A549 (cell line): Measurements from ENCODE around the gene KLHDC8A. TPM values are rescaled to one million over a fixed set of nuclear protein-coding genes. Genes with fewer than 3 reads are reported as not detected.

Source experiments
- ATAC-seq, 2 experiments: fragments of 200-7000 bp in 1 of 2; fragments of >200 bp in 1 of 2; cut with Nextera tagmentation in 1 of 2; cut with Tn5 transposase in 1 of 2; 3 replicates each; pipeline versions ENCODE4 v1.8.0 to v1.9.1; 2018 to 2020; ENCODE audit warnings: mild to moderate bottlenecking in 1 of 2, moderate library complexity in 1 of 2
- CTCF ChIA-PET: fragments of 300-600 bp; sonication (Branson Sonifier 250); formaldehyde crosslinking; extraction: SDS; loops from one replicate; lab custom pipeline; 2021; ENCODE audit warnings: antibody characterized with exemption, inconsistent platforms; lab: Yijun Ruan, JAX
- POLR2A ChIA-PET: fragments of 350-600 bp; formaldehyde crosslinking; extraction: SDS; loops from one replicate; lab custom pipeline; 2021; ENCODE audit warnings: antibody characterized with exemption, inconsistent platforms; lab: Yijun Ruan, JAX
- DNase-seq, 2 experiments: peaks; one replicate each; pipeline versions ENCODE4 v3.0.0 to v3.0.0-alpha.2; 2011 to 2016; ENCODE audit warnings: low read depth in 1 of 2, low spot score in 1 of 2
- FAIRE-seq: peaks from 2 replicates; lab custom pipeline; 2011; peaks lifted over from hg19 to GRCh38; lab: Jason Lieb, UNC
- H3K27ac ChIP-seq, 2 experiments: fragments of >200 bp; sonication (Bioruptor Twin); formaldehyde crosslinking; 3 replicates each; pipeline ENCODE4 v1.5.1; 2016 to 2017
- H3K4me1 ChIP-seq: fragments of >200 bp; sonication (Bioruptor Twin); formaldehyde crosslinking; 3 replicates; pipeline ENCODE4 v1.6.1; 2016
- H3K4me2 ChIP-seq: fragments of >200 bp; sonication (Bioruptor Twin); formaldehyde crosslinking; 3 replicates; pipeline ENCODE4 v1.6.1; 2016
- H3K4me3 ChIP-seq: fragments of >200 bp; sonication (Bioruptor Twin); formaldehyde crosslinking; 3 replicates; pipeline ENCODE4 v1.5.1; 2016
- H3K9me3 ChIP-seq: fragments of >200 bp; sonication (Bioruptor Twin); formaldehyde crosslinking; 3 replicates; pipeline ENCODE4 v1.6.1; 2016
- BHLHE40 ChIP-seq: IDR thresholded peaks from 2 replicates; pipeline ENCODE4 v1.6.1; 2012; ENCODE audit warnings: low read depth, low read length, inconsistent platforms
- CBX2 ChIP-seq: fragments of 200-600 bp; sonication (generic); IDR thresholded peaks from 2 replicates; pipeline ENCODE4 v1.6.1; 2016; ENCODE audit warnings: low read depth, mild to moderate bottlenecking, borderline replicate concordance
- CBX8 ChIP-seq: fragments of 200-600 bp; sonication (generic); IDR thresholded peaks from 2 replicates; pipeline ENCODE4 v1.6.1; 2016
- CEBPB ChIP-seq, 2 experiments: fragments of >200 bp in 1 of 2; sonication (Bioruptor Twin) in 1 of 2; formaldehyde crosslinking in 1 of 2; IDR thresholded peaks; 2 replicates each; pipeline ENCODE4 v1.6.1; 2012 to 2016
- CHD4 ChIP-seq: fragments of 200-600 bp; sonication (generic); IDR thresholded peaks from 2 replicates; pipeline ENCODE4 v1.6.1; 2016; ENCODE audit warnings: antibody characterized with exemption, mild to moderate bottlenecking, borderline replicate concordance
- EP300 ChIP-seq, 2 experiments: fragments of >200 bp; sonication (Bioruptor Twin); formaldehyde crosslinking; IDR thresholded peaks; 2 replicates in 1 of 2; 3 replicates in 1 of 2; pipeline ENCODE4 v1.6.1; 2016 to 2017
- FOXS1 ChIP-seq: fragments of 250-450 bp; sonication (Bioruptor Pico); IDR thresholded peaks from 2 replicates; pipeline ENCODE4 v1.5.0; 2020; ENCODE audit warnings: mild to moderate bottlenecking, moderate library complexity
- GATA3 ChIP-seq: IDR thresholded peaks from 2 replicates; pipeline ENCODE4 v1.6.1; 2012; ENCODE audit warnings: borderline replicate concordance
- HEYL ChIP-seq: fragments of 250-450 bp; sonication (Bioruptor Pico); IDR thresholded peaks from 2 replicates; pipeline ENCODE4 v1.8.0; 2021; ENCODE audit warnings: mild to moderate bottlenecking, moderate library complexity
- HOXB13 ChIP-seq: fragments of 250-450 bp; sonication (Bioruptor Pico); IDR thresholded peaks from 2 replicates; pipeline ENCODE4 v1.5.0; 2020; ENCODE audit warnings: low read depth, mild to moderate bottlenecking, moderate library complexity
- JUN ChIP-seq, 2 experiments: fragments of >200 bp; sonication (Bioruptor Twin); formaldehyde crosslinking; IDR thresholded peaks; 2 replicates in 1 of 2; 3 replicates in 1 of 2; pipeline ENCODE4 v1.6.1; 2016 to 2017
- MYC ChIP-seq: IDR thresholded peaks from 2 replicates; pipeline ENCODE4 v1.6.1; 2012; ENCODE audit warnings: mild to moderate bottlenecking, inconsistent platforms, low read length, improper control_type of control experiment, borderline replicate concordance
- NPAS2 ChIP-seq: fragments of 250-450 bp; sonication (Bioruptor Pico); IDR thresholded peaks from 2 replicates; pipeline ENCODE4 v1.8.0; 2022; ENCODE audit warnings: mild to moderate bottlenecking, moderate library complexity, borderline replicate concordance
- PHF8 ChIP-seq: fragments of 200-600 bp; sonication (generic); IDR thresholded peaks from 2 replicates; pipeline ENCODE4 v1.6.1; 2016; ENCODE audit warnings: low read depth, mild to moderate bottlenecking, antibody characterized with exemption, moderate library complexity, borderline replicate concordance
- POLR2A ChIP-seq: IDR thresholded peaks from 2 replicates; pipeline ENCODE4 v1.6.1; 2012; ENCODE audit warnings: mild to moderate bottlenecking, low read length
- POLR2AphosphoS2 ChIP-seq: conservative IDR thresholded peaks from 2 replicates; pipeline ENCODE4 v1.6.1; 2012; ENCODE audit warnings: low read length, improper control_type of control experiment, inconsistent platforms
- RAD21 ChIP-seq, 2 experiments: fragments of >200 bp in 1 of 2; sonication (Bioruptor Twin) in 1 of 2; formaldehyde crosslinking in 1 of 2; IDR thresholded peaks in 1 of 2; conservative IDR thresholded peaks in 1 of 2; 2 replicates in 1 of 2; 3 replicates in 1 of 2; pipeline ENCODE4 v1.6.1; 2012 to 2018; ENCODE audit warnings: inconsistent platforms in 1 of 2
- RARB ChIP-seq: fragments of 250-450 bp; sonication (Bioruptor Pico); IDR thresholded peaks from 2 replicates; pipeline ENCODE4 v1.8.0; 2021; ENCODE audit warnings: mild to moderate bottlenecking, moderate library complexity
- RFX5 ChIP-seq: fragments of 450-650 bp; IDR thresholded peaks from 2 replicates; pipeline ENCODE4 v1.7.1; 2014; ENCODE audit warnings: antibody characterized with exemption, mild to moderate bottlenecking, moderate library complexity
- RNF2 ChIP-seq: fragments of 200-600 bp; sonication (generic); IDR thresholded peaks from 2 replicates; pipeline ENCODE4 v1.6.1; 2016; ENCODE audit warnings: low read depth, mild to moderate bottlenecking, antibody characterized with exemption, moderate library complexity, borderline replicate concordance
- SREBF2 ChIP-seq: fragments of 450-650 bp; IDR thresholded peaks from 2 replicates; pipeline ENCODE4 v1.6.1; 2014; ENCODE audit warnings: mild to moderate bottlenecking, moderate library complexity
- WGBS: methylation state at CpG from one replicate; pipeline ENCODE4 v1.1.6; 2017; ENCODE audit errors: missing lambda C conversion rate; 5-methylcytosine and 5-hydroxymethylcytosine counted together
- polyA plus RNA-seq, 4 experiments: library from polyadenylated mRNA; depleted of rRNA in 3 of 4; stranded (reverse); fragments of >200 nt; fragmentation: RNase III in 1 of 4; extraction: RNeasy Plus Mini Kit Qiagen cat#74134 plus additional on column Dnase treatment in 1 of 4; gene quantifications; 2 replicates in 3 of 4; 3 replicates in 1 of 4; pipeline ENCODE4 v1.2.3, GENCODE V29; 2011 to 2017
- TF ChIP-seq, protein P1 (sequence below): IDR thresholded peaks from 2 replicates; pipeline ENCODE4 v1.6.1; 2012
- TF ChIP-seq, protein P2 (sequence below): fragments of 250-450 bp; sonication (Bioruptor Pico); IDR thresholded peaks from 2 replicates; pipeline ENCODE4 v1.5.0; 2020; ENCODE audit warnings: low read depth, mild to moderate bottlenecking, moderate library complexity
- TF ChIP-seq, protein P3 (sequence below): fragments of 150-350 bp; IDR thresholded peaks from 2 replicates; pipeline ENCODE4 v1.6.1; 2014; ENCODE audit warnings: low read depth, mild to moderate bottlenecking, low read length
- TF ChIP-seq, protein P4 (sequence below): fragments of 450-650 bp; IDR thresholded peaks from 2 replicates; pipeline ENCODE4 v1.6.1; 2014; ENCODE audit warnings: antibody characterized with exemption

Gene KLHDC8A
- polyA plus RNA-seq, 2 of the 4 experiments (the other 2 are of a cell fraction): 0.34 to 0.40 TPM

- no peak for DNase-seq
- H3K9me3 ChIP-seq: no peaks in the 10 kb centered on the region
- no peak for ATAC-seq
- H3K27ac ChIP-seq: no peak overlapping the region
- H3K4me3 ChIP-seq: no peak overlapping the region
- 67% methylated on average over 5 of the region's 5 CpGs for WGBS
- POLR2A ChIA-PET: no interaction called here
- TF ChIP-seq CHD4 (no peak), EP300 (IDR thresholded peaks at IDR 0.05) (no peak), POLR2AphosphoS2 (no peak), MYC (no peak), RFX5 (no peak), HOXB13 (CRISPR knock-in tag) (no peak)
- CTCF ChIA-PET: interaction anchor here (0.8 to 67.1 kb wide), 10 partner anchors 8 to 180 kb away, joined by 3 to 3627 read pairs (median 20); partner anchors contain the start of gene NUAK2
- FAIRE-seq: no peak
- peaks cover 16% of the 10 kb centered on the region for H3K4me1 ChIP-seq
- H3K4me2 ChIP-seq: no peak overlapping the region
These were observed 7.9 kb downstream of the KLHDC8A start for GRCh38 chr1:205348554-205349487.

GRCh38 chr1:205346956-205347574 lies 9.7 kb downstream of the KLHDC8A start:
- POLR2A ChIA-PET: no interaction called here
- Histone ChIP-seq H3K4me3 (no peak overlapping the region), H3K27ac (no peak overlapping the region), H3K4me2 (no peak overlapping the region), H3K9me3 (no peaks in the 10 kb centered on the region), H3K4me1 (peaks cover 8% of the 10 kb centered on the region; the same call in 2 of the 3 replicates)
- WGBS: 71% methylated on average over 10 of the region's 10 CpGs
- ATAC-seq (no peak), DNase-seq (peak in 1 of 2 experiments; percentile 36), FAIRE-seq (no peak)
- TF ChIP-seq GATA3 (no peak), CEBPB (IDR thresholded peaks at IDR 0.05) (peak; percentile 13 to 30; a peak in 2 of 4 replicates), POLR2A (no peak), RAD21 (conservative IDR thresholded peaks at IDR 0.05 in 1 of 2, IDR thresholded peaks at IDR 0.05 in 1 of 2) (no peak), EP300 (IDR thresholded peaks at IDR 0.05) (no peak), NPAS2 (CRISPR knock-in tag) (no peak), CBX8 (no peak)
- TF ChIP-seq, protein P1, sequence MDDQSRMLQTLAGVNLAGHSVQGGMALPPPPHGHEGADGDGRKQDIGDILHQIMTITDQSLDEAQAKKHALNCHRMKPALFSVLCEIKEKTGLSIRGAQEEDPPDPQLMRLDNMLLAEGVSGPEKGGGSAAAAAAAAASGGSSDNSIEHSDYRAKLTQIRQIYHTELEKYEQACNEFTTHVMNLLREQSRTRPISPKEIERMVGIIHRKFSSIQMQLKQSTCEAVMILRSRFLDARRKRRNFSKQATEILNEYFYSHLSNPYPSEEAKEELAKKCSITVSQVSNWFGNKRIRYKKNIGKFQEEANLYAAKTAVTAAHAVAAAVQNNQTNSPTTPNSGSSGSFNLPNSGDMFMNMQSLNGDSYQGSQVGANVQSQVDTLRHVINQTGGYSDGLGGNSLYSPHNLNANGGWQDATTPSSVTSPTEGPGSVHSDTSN: no peak
- CTCF ChIA-PET: interaction anchor here (0.6 to 67.1 kb wide), 8 partner anchors 10 to 184 kb away, joined by 3 to 3627 read pairs (median 39); partner anchors contain the start of gene NUAK2

GRCh38 chr1:205345761-205346160 lies 11.0 kb downstream of the KLHDC8A start:
- Histone ChIP-seq H3K4me2 (no peak overlapping the region), H3K4me1 (peaks cover 12% of the 10 kb centered on the region; the same call in 2 of the 3 replicates), H3K27ac (no peak overlapping the region)
- ChIA-PET POLR2A (no interaction called here), CTCF (interaction anchor here (1.3 to 67.1 kb wide), 7 partner anchors 8 to 90 kb away, joined by 3 to 3627 read pairs (median 5); partner anchors contain the start of genes KLHDC8A and NUAK2)
- no peak for ATAC-seq
- TF ChIP-seq, protein P2, sequence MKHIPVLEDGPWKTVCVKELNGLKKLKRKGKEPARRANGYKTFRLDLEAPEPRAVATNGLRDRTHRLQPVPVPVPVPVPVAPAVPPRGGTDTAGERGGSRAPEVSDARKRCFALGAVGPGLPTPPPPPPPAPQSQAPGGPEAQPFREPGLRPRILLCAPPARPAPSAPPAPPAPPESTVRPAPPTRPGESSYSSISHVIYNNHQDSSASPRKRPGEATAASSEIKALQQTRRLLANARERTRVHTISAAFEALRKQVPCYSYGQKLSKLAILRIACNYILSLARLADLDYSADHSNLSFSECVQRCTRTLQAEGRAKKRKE (CRISPR knock-in tag): no peak
- TF ChIP-seq BHLHE40 (no peak), PHF8 (no peak), GATA3 (no peak), NPAS2 (CRISPR knock-in tag) (no peak), RNF2 (no peak), JUN (IDR thresholded peaks at IDR 0.05) (no peak), RAD21 (conservative IDR thresholded peaks at IDR 0.05 in 1 of 2, IDR thresholded peaks at IDR 0.05 in 1 of 2) (no peak), MYC (no peak), SREBF2 (no peak), CBX2 (no peak), RARB (CRISPR knock-in tag) (no peak), FOXS1 (CRISPR knock-in tag) (no peak), HEYL (no peak)
- TF ChIP-seq, protein P3, sequence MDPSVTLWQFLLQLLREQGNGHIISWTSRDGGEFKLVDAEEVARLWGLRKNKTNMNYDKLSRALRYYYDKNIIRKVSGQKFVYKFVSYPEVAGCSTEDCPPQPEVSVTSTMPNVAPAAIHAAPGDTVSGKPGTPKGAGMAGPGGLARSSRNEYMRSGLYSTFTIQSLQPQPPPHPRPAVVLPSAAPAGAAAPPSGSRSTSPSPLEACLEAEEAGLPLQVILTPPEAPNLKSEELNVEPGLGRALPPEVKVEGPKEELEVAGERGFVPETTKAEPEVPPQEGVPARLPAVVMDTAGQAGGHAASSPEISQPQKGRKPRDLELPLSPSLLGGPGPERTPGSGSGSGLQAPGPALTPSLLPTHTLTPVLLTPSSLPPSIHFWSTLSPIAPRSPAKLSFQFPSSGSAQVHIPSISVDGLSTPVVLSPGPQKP: no peak
- TF ChIP-seq, protein P4, sequence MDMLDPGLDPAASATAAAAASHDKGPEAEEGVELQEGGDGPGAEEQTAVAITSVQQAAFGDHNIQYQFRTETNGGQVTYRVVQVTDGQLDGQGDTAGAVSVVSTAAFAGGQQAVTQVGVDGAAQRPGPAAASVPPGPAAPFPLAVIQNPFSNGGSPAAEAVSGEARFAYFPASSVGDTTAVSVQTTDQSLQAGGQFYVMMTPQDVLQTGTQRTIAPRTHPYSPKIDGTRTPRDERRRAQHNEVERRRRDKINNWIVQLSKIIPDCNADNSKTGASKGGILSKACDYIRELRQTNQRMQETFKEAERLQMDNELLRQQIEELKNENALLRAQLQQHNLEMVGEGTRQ: no peak
- TF ChIP-seq, protein P1: no peak
- TF ChIP-seq, all 56 proteins: peak for 0
- 69% methylated on average over 11 of the region's 11 CpGs for WGBS
- no peak for DNase-seq
- FAIRE-seq: no peak
- no peak overlapping the region for H3K4me3 ChIP-seq
- H3K9me3 ChIP-seq: no peaks in the 10 kb centered on the region
